K562 (cell line): ENCODE results near the gene RFNG. TPM values are rescaled to one million over a fixed set of nuclear protein-coding genes. Genes with fewer than 3 reads are reported as not detected.

Experiments used
- GATAD2A ChIP-seq: fragments of 450-650 bp; IDR thresholded peaks from 2 replicates; pipeline ENCODE4 v1.6.1; 2017
- MECOM ChIP-seq: fragments of 250-450 bp; sonication (Bioruptor Pico); IDR thresholded peaks from 2 replicates; pipeline ENCODE4 v1.8.0; 2022; ENCODE audit warnings: inconsistent platforms
- PHF20 ChIP-seq: fragments of 450-650 bp; IDR thresholded peaks from 2 replicates; pipeline ENCODE4 v1.6.1; 2018; ENCODE audit not compliant: partially characterized antibody
- polyA plus RNA-seq, 8 experiments: library from polyadenylated mRNA; depleted of rRNA in 4 of 8; stranded (reverse) in 5 of 8; unstranded in 3 of 8; fragments of >200 nt; fragmentation: Nextera tagmentation in 2 of 8; fragmentation: Illumina TruSeq in 1 of 8; extraction: Ambion mirVana in 2 of 8; extraction: Trizol in 1 of 8; gene quantifications; 2 replicates each; pipeline versions ENCODE4 v1.2.1 to v1.2.3, GENCODE V29; 2011 to 2014; ENCODE audit warnings: inconsistent platforms in 1 of 8, missing spikeins in 1 of 8
- total RNA-seq, 7 experiments: library from RNA; depleted of rRNA in 6 of 7; stranded (reverse); fragments of >200 nt in 6 of 7; fragmentation: Illumina TruSeq in 2 of 7; extraction: Trizol in 2 of 7; gene quantifications; 2 replicates each; pipeline versions ENCODE4 v1.2.1 to v1.2.3, GENCODE V29; 2011 to 2021; ENCODE audit warnings: low replicate concordance in 1 of 7
- TF ChIP-seq, protein P1 (sequence below), 2 experiments: fragments of 450-650 bp; formaldehyde crosslinking in 1 of 2; IDR thresholded peaks; 2 replicates each; pipeline versions ENCODE4 v1.4.0 to v1.6.1; 2014 to 2020; ENCODE audit warnings: mild to moderate bottlenecking in 2 of 2, borderline replicate concordance in 1 of 2, low read depth in 1 of 2
- TF ChIP-seq, protein P2 (sequence below), 2 experiments: IDR thresholded peaks; 2 replicates each; pipeline ENCODE4 v1.6.1; 2012; ENCODE audit warnings: improper control_type of control experiment in 2 of 2, low read depth in 2 of 2, low read length in 2 of 2, borderline replicate concordance in 1 of 2

Gene RFNG
- total and polyA plus RNA-seq, 9 of the 15 experiments (the other 6 are each of a cell fraction or from before 2014, with no cell fraction given), result 0.32 to 32.8 (median 9.5) TPM

DNA sequence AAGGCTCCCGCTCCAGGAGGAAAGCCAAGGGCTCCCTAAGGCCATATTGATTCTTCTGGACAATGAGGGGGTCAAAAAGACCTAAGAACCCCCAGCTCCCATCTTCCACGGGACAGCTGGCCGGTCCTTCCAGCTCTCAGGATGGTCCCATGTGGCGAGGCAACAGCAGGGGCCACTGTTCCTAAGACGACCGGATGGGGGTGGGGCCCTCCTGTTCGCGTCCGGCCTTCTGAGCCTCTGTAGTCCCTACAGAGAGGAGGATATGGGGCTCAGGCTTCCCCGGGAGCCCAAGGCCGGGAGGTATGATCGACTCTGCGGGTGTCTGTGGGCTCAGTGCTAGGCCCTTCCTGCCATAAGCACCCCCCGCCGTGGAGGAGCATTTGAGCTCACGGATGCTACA lies 8.1 kb downstream of the RFNG start (continued):
- TF ChIP-seq, protein P1, sequence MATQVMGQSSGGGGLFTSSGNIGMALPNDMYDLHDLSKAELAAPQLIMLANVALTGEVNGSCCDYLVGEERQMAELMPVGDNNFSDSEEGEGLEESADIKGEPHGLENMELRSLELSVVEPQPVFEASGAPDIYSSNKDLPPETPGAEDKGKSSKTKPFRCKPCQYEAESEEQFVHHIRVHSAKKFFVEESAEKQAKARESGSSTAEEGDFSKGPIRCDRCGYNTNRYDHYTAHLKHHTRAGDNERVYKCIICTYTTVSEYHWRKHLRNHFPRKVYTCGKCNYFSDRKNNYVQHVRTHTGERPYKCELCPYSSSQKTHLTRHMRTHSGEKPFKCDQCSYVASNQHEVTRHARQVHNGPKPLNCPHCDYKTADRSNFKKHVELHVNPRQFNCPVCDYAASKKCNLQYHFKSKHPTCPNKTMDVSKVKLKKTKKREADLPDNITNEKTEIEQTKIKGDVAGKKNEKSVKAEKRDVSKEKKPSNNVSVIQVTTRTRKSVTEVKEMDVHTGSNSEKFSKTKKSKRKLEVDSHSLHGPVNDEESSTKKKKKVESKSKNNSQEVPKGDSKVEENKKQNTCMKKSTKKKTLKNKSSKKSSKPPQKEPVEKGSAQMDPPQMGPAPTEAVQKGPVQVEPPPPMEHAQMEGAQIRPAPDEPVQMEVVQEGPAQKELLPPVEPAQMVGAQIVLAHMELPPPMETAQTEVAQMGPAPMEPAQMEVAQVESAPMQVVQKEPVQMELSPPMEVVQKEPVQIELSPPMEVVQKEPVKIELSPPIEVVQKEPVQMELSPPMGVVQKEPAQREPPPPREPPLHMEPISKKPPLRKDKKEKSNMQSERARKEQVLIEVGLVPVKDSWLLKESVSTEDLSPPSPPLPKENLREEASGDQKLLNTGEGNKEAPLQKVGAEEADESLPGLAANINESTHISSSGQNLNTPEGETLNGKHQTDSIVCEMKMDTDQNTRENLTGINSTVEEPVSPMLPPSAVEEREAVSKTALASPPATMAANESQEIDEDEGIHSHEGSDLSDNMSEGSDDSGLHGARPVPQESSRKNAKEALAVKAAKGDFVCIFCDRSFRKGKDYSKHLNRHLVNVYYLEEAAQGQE (IDR thresholded peaks at IDR 0.05; ENCODE audit: borderline replicate concordance), result no peak
- TF ChIP-seq, protein P1 (CRISPR knock-in tag; IDR thresholded peaks at IDR 0.05; ENCODE audit: low read depth), result no peak
- TF ChIP-seq GATAD2A (no peak), MECOM (CRISPR knock-in tag) (no peak), PHF20 (no peak)
- TF ChIP-seq, protein P2, sequence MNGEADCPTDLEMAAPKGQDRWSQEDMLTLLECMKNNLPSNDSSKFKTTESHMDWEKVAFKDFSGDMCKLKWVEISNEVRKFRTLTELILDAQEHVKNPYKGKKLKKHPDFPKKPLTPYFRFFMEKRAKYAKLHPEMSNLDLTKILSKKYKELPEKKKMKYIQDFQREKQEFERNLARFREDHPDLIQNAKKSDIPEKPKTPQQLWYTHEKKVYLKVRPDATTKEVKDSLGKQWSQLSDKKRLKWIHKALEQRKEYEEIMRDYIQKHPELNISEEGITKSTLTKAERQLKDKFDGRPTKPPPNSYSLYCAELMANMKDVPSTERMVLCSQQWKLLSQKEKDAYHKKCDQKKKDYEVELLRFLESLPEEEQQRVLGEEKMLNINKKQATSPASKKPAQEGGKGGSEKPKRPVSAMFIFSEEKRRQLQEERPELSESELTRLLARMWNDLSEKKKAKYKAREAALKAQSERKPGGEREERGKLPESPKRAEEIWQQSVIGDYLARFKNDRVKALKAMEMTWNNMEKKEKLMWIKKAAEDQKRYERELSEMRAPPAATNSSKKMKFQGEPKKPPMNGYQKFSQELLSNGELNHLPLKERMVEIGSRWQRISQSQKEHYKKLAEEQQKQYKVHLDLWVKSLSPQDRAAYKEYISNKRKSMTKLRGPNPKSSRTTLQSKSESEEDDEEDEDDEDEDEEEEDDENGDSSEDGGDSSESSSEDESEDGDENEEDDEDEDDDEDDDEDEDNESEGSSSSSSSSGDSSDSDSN (IDR thresholded peaks at IDR 0.05; ENCODE audit: borderline replicate concordance in 1 of 2, low read depth in 2 of 2, low read length in 2 of 2), result no peak
